ENCODE results near the gene PRKCI.
"Not testable (repeated sequence)": the region's sequence is repeated elsewhere in the genome, so short reads cannot be mapped to it uniquely, and the experiment has no call there.

Gene PRKCI

DNA sequence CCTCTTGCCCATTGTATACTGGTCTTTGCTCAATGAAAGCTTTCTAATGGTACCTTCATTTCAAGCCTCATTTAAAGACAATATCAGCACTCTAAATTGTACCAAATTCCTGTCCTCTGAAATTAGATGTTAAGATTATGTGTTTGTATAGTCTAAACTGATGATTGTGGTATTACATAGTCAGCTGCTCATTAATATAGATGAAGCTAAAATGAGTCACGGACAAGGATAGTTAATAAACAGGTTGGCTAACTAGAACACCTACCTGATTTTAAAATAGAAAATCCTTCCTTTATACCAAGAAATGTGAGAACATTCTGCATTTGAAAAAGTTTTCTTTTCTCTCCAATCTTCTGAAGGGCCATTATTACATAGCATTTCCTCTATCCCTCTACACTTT is 2.9 kb downstream of the PRKCI start:
- no peak for DNase-seq

DNA sequence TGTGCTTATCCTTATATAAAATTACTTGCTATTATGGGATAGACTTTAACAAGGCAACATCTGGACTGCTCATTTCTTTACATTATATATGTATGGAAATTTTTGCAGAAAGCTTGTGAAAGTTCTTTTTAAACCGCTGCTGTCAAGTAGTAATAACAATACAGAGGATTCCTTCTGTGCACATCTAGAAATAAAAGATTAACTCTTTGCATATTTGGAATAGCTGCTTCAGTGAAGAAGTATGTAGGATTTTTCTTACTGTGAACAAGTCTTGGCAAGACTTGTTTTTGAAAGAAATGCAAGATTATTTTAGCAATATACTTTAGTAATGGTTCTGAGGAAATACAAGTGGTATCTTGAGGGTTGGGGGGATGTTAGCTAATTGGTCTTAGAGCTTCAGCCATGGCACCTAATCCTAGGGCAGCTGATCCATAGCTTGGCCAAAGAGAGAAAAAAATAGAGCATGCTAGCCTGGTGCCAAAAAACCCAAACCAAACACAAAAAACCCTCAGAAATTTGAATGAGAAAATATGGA is 4.3 kb downstream of the PRKCI start:
- no peak for DNase-seq

DNA sequence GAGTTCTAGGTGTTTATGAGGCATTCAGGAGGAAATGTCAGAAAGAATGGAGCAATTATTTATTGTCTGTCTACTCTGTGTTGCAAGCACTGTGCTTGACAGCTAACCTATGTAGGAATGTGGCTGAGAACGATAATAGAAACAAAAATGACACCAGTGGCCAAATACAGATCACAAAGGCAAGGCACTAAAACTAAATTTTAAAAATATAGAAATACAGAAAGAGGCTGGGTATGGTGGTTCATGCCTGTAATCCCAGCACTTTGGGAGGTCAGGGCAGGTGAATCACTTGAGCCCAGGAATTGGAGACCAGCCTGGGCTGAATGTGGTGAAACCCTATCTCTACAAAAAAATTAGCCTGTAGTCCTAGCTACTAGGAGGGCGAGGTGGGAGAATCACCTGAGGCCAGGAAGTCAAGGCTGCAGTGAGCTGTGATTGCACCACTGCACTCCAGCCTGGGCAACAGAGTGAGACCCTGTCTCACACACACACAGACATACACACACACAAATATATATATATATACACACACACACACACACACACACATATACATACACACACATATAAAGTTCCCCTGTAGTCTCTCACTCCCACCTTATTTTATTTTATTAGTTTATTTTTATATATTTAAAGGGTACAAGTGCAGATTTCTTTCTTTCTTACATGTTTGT is 6.0 kb downstream of the PRKCI start:
- DNase-seq: no peak

DNA sequence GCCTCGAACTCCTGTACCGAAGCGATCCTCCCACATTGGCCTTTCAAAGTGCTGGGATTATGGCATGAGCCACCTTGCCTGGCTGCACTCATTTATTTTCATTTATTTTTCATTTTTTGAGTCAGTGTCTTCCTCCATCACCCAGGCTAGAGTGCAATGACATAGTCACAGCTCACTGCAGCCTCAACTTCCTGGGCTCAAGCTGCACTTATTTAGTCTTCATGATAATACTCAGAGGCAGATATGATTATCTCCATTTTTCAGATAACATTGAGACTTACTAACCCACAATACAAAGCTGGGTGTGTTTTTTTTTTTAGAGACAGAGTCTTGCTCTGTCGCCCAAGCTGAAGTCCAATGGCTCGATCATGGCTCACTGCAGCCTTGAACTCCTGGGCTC is 10.0 kb downstream of the PRKCI start:
- no peak for DNase-seq

DNA sequence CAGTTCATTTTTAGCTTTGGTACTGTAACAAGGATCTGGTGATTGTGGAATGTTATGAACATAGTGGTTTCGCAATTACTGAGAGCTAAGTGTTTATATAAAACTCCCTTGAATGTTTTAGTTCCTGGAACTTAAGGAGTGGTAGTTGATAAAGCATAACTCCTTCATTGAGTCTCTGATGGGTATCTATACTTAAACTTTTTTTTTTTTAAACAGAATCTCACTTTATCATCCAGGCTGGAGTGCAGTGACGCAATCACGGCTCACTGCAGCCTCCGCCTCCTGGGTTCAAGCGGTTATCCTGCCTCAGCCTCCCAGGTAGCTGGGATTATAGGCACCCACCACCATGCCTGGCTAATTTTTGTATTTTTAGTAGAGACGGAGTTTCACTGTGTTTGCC is 11.3 kb downstream of the PRKCI start:
- no peak for DNase-seq

GRCh38 chr3:170240142-170240541 is 17.9 kb downstream of the PRKCI start:
- no peak for DNase-seq

- no peak for DNase-seq
Measured at GRCh38 chr3:170240671-170241070, 18.4 kb downstream of the PRKCI start.

DNA sequence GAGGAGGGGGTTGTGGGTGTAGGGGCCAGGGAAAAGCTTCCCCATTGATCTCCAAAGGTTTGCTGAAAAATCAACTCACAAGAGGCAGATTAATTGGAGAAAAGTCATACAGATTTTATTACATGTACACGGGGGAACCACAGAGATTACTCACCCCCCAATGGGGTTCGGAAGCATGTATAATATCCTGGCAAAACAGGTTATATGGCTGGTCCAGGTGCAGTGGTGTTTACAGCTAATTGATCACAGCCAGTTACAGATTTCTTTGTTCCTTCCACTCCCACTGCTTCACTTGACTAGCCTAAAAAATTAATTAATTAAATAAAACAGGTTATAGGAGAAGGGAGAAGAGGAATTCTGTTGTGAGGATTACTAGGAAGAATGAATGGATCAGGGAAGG is 22.4 kb downstream of the PRKCI start:
- DNase-seq: no peak

GRCh38 chr3:170247875-170248274 is 25.7 kb downstream of the PRKCI start:
- DNase-seq: no peak

DNA sequence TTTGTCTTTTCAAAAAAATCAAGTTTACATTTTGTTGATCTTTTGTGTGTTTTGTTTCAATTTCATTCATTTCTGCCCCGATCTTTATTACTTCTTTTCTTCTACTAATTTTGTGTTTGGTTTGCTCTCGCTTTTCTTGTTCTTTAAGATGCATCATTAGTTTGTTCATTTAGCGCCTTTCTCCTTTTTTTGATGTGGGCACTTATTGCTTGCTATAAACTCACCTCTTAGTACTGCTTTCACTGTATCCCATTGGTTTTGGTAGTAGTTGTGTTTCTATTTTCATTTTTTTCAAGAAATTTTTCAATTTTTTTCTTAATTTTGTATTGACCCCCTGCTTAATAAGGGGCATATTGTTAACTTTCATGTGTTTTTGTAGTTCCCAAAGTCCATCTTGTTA is 34.4 kb downstream of the PRKCI start:
- DNase-seq: no peak

DNA sequence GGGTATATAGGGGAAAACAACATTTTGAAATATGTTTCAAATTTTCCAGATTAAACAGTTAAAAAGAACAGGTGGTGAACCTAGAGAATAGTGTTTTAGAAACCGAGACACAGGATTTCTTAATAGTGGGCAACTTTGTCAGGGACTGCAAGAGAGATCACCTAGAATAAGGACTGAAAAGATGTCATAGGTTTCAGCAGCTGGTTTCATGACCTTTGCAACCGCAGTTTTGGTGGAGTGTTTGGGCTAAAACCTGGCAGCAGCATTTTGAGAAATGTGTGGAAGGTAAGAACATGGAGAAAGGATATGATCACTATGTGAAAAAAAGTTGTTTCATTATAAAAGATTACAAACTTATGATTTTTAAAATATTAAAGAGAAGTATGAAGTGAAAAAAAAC is 34.9 kb downstream of the PRKCI start:
- no peak for DNase-seq

DNA sequence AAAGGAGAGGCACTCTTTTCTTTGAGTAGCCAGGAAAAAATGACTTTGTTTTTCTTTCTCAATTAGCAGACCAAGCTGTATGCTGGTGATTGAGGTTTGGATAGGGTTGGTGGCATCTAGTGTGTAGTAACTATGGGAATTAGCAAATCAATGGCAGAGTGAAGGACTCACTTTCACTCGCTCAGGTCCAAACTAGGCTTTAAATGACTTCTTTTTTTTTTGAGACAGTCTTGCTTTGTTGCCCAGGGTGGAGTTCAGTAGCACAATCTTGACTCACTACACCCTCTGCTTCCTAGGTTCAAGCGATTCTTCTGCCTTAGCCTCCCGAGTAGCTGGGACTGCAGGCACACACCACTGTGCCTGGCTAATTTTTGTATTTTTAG is 35.9 kb downstream of the PRKCI start:
- no peak for DNase-seq

DNA sequence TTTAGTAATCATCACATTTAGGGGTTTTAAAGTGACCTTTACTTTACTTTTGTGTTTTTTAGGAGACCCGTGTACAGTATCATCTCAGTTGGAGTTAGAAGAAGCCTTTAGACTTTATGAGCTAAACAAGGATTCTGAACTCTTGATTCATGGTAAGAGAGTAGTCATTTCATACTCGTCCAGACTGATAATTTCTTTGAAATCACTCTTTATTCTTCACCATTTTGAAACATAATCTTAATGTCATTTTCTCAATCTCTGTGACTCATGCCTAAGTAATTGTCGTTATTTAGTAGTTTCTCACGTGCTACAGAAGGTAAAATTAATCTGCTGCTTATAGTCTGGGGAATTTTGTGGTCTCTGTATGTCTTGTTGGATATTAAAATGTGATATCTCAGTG is 37.7 kb downstream of the PRKCI start:
- DNase-seq: no peak

DNA sequence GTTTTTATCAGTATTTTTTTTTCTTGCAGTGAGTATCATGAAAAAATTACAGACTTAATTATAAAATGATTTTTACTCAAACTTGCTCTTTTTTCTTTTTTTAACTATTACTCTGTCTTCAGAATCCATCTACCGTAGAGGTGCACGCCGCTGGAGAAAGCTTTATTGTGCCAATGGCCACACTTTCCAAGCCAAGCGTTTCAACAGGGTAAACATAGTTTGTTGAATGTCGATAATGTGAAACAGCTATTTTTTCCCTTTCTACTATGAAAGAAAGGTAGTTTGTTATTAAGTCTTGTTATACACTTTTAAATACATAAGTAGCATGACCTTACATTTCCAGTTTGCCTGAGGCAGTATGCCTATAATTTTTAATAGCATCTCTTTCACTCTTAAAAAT is 45.6 kb downstream of the PRKCI start:
- no peak for DNase-seq

GRCh38 chr3:170269673-170270254 is 47.5 kb downstream of the PRKCI start:
- DNase-seq: not testable (repeated sequence)

- DNase-seq: no peak
Measured at GRCh38 chr3:170270282-170270881, 48.2 kb downstream of the PRKCI start.

- DNase-seq: no peak
Measured at GRCh38 chr3:170274641-170275040, 52.4 kb downstream of the PRKCI start.

GRCh38 chr3:170275832-170276231 is 53.6 kb downstream of the PRKCI start:
- DNase-seq: no peak

GRCh38 chr3:170277311-170277710 is 55.1 kb downstream of the PRKCI start:
- DNase-seq: not testable (repeated sequence)

GRCh38 chr3:170277833-170278580 is 55.8 kb downstream of the PRKCI start:
- no peak for DNase-seq

GRCh38 chr3:170278627-170279026 is 56.4 kb downstream of the PRKCI start:
- no peak for DNase-seq

GRCh38 chr3:170290194-170290593 is 68.0 kb downstream of the PRKCI start:
- DNase-seq: no peak

DNA sequence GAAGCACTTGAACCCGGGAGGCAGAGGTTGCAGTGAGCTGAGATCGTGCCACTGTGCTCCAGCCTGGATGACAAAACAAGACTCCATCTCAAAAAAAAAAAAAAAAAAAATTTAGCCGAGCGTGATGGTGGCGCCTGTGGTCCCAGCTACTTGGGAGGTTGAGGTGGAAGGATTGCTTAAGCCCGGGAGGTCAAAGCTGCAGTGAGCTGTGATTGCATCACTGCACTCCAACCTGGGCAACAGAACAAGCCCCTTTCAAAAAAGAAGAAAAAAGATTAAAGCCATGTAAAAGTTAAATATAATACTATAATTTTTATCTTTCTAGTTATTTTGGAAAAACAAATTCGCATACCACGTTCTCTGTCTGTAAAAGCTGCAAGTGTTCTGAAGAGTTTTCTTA is 73.4 kb downstream of the PRKCI start:
- DNase-seq: no peak

DNA sequence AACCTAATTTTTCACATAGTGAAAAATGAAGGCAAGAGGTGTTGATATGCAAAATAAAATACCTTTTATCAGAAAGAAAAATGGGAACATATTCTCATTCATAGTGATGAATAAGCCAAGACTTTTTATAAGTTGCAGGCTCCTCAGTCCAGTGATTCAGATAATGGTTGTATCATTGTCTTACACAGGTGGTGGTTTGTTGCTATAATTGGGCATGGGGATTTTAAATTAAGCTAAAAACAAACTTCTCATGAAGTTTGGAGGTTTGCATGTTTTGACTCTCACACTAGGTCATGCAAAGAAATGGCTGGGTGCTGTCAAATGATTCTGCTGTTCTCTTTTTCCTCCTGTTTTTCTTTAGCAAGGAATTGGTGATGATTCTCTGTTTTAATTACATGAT is 74.5 kb downstream of the PRKCI start:
- DNase-seq: no peak
